Testis (tissue), 3 donors: ENCODE measurements around the gene GPER1. TPM values are rescaled to one million over a fixed set of nuclear protein-coding genes. Genes with fewer than 3 reads are reported as not detected.

Source experiments
- DNase-seq: peaks from one replicate; pipeline ENCODE4 v3.0.0-alpha.2; 2019
- H3K27ac ChIP-seq, 2 donors: fragments of 200-600 bp; sonication (generic); one replicate each; pipeline ENCODE4 v1.5.1; 2019
- H3K27me3 ChIP-seq: fragments of 200-600 bp; sonication (generic); one replicate; pipeline ENCODE4 v1.5.1; 2019
- H3K36me3 ChIP-seq: fragments of 200-600 bp; sonication (generic); one replicate; pipeline ENCODE4 v1.5.1; 2017; ENCODE audit warnings: low read depth; ENCODE audit errors: missing control alignments
- H3K4me1 ChIP-seq: fragments of 200-600 bp; sonication (generic); one replicate; pipeline ENCODE4 v1.5.1; 2019
- H3K4me3 ChIP-seq, 2 donors: fragments of 200-600 bp; sonication (generic); one replicate each; pipeline ENCODE4 v1.5.1; 2017 to 2019
- H3K9me3 ChIP-seq: fragments of 200-600 bp; sonication (generic); one replicate; pipeline ENCODE4 v1.5.1; 2017
- CTCF ChIP-seq, 3 experiments: fragments of 450-650 bp in 2 of 3; fragments of 200-600 bp in 1 of 3; sonication (generic) in 1 of 3; IDR thresholded peaks; one replicate each; pipeline ENCODE4 v1.5.1; 2016 to 2019; ENCODE audit warnings: antibody characterized with exemption in 3 of 3, mild to moderate bottlenecking in 2 of 3, moderate library complexity in 1 of 3
- POLR2A ChIP-seq: fragments of 450-650 bp; IDR thresholded peaks from one replicate; pipeline ENCODE4 v1.6.1; 2017; ENCODE audit warnings: antibody characterized with exemption, mild to moderate bottlenecking, moderate library complexity
- WGBS, 2 donors: methylation state at CpG; one replicate each; pipeline ENCODE4 v1.1.5; 2018; 5-methylcytosine and 5-hydroxymethylcytosine counted together
- intact Hi-C: fragments of 100-400 bp; cut with DNase I; formaldehyde crosslinking; loops from one replicate; pipeline ENCODE4 v1.15.1; 2023; ENCODE audit warnings: low total_unique reads
- polyA plus RNA-seq: library from polyadenylated mRNA; stranded (reverse); fragments of 350-450 nt; fragmentation: Illumina TruSeq; extraction: RNeasy Lipid Tissue Mini Kit (QIAGEN cat#74804); gene quantifications from one replicate; pipeline ENCODE4 v1.2.3, GENCODE V29; 2014; ENCODE audit warnings: low read depth, low replicate concordance; ENCODE audit not compliant: insufficient read depth
- total RNA-seq, 2 donors: library from RNA; depleted of rRNA; stranded (reverse); fragments of >200 nt; gene quantifications; one replicate each; pipeline ENCODE4 v1.2.3, GENCODE V29; 2016

Gene GPER1
- total and polyA plus RNA-seq, 3 donors from 2014 or later, result 3.2 to 3.5 (median 3.4) TPM

- 93 to 97% methylated on average over 8 to 40 of the region's 40 CpGs for WGBS, 2 donors
- Histone ChIP-seq H3K27me3 (no peaks in the 10 kb centered on the region), H3K36me3 (no peaks in the 10 kb centered on the region), H3K4me3 (no peak overlapping the region), H3K27ac (no peak overlapping the region), H3K9me3 (no peaks in the 10 kb centered on the region), H3K4me1 (peaks cover 17% of the 10 kb centered on the region)
- DNase-seq, result no peak
- intact Hi-C loops, result no loop called here
- TF ChIP-seq POLR2A (no peak), CTCF (IDR thresholded peaks at IDR 0.05) (no peak)
These were observed 4.3 kb downstream of the GPER1 start for GRCh38 chr7:1092161-1092632.

- H3K27me3 ChIP-seq, result no peaks in the 10 kb centered on the region
- no peak for TF ChIP-seq POLR2A
- TF ChIP-seq CTCF (IDR thresholded peaks at IDR 0.05), result no peak
- no peak for DNase-seq
- peaks cover 10% of the 10 kb centered on the region for H3K4me1 ChIP-seq
- 94% methylated on average over 24 to 40 of the region's 40 CpGs for WGBS, 2 donors
- no peaks in the 10 kb centered on the region for H3K36me3 ChIP-seq
- H3K27ac ChIP-seq, result no peak overlapping the region
- no peak overlapping the region for H3K4me3 ChIP-seq
- intact Hi-C loops, result no loop called here
- no peaks in the 10 kb centered on the region for H3K9me3 ChIP-seq
These were observed 5.0 kb downstream of the GPER1 start for GRCh38 chr7:1092806-1093501.

- no peak overlapping the region for H3K27ac ChIP-seq
These were observed 5.6 kb downstream of the GPER1 start for GRCh38 chr7:1093502-1093843.

GRCh38 chr7:1093916-1094508 lies 6.1 kb downstream of the GPER1 start:
- no peak overlapping the region for H3K4me3 ChIP-seq
- H3K4me1 ChIP-seq, result peaks cover 7% of the 10 kb centered on the region
- no peak for DNase-seq
- TF ChIP-seq CTCF (IDR thresholded peaks at IDR 0.05) (no peak), POLR2A (no peak)
- 89 to 96% methylated on average over 19 to 20 of the region's 20 CpGs for WGBS, 2 donors
- H3K36me3 ChIP-seq, result no peaks in the 10 kb centered on the region
- intact Hi-C loops, result no loop called here
- no peaks in the 10 kb centered on the region for H3K9me3 ChIP-seq
- H3K27ac ChIP-seq, result no peak overlapping the region
- H3K27me3 ChIP-seq, result no peaks in the 10 kb centered on the region

More at GRCh38 chr7:1093502-1093843, 5.6 kb downstream of the GPER1 start:
- peaks cover 7% of the 10 kb centered on the region for H3K4me1 ChIP-seq
- no peaks in the 10 kb centered on the region for H3K9me3 ChIP-seq
- intact Hi-C loops, result no loop called here
- TF ChIP-seq POLR2A (no peak), CTCF (IDR thresholded peaks at IDR 0.05) (no peak)
- H3K27me3 ChIP-seq, result no peaks in the 10 kb centered on the region
- DNase-seq, result no peak
- 86 to 96% methylated on average over 14 of the region's 14 CpGs for WGBS, 2 donors
- H3K36me3 ChIP-seq, result no peaks in the 10 kb centered on the region
- H3K4me3 ChIP-seq, result no peak overlapping the region
